Measurements from ENCODE around the gene ABHD11. TPM values are rescaled to one million over a fixed set of nuclear protein-coding genes. Genes with fewer than 3 reads are reported as not detected.
"Not testable (repeated sequence)": the region's sequence is repeated elsewhere in the genome, so short reads cannot be mapped to it uniquely, and the experiment has no call there.

The ABHD11 gene
- total RNA-seq, 5 donors from 2014 or later (not counting 1 experiment from before 2014, with no cell fraction given), result 14.5 to 24.3 (median 18.8) TPM

GRCh38 chr7:73713319-73713718 lies 25.3 kb downstream of the ABHD11 start:
- H3K27ac Mint-ChIP-seq; H3K27ac ChIP-seq (ENCODE audit: low read length); DNase-seq; H3K36me3 ChIP-seq (ENCODE audit: control insufficient read depth in 2 of 2, extremely low read depth in 1 of 2, insufficient read depth in 1 of 2, low read length in 1 of 2); ATAC-seq (replicated peaks in 1 of 4); H3K9me3 Mint-ChIP-seq; CTCF ChIA-PET; H3K9me3 ChIP-seq; H3K4me3 Mint-ChIP-seq; H3K27me3 Mint-ChIP-seq; H3K36me3 Mint-ChIP-seq; H3K4me3 ChIP-seq (ENCODE audit: control insufficient read depth in 1 of 2, extremely low read depth in 1 of 2, low read length in 1 of 2): not testable (repeated sequence)
- POLR2A ChIA-PET, result interaction anchor here in 1 of 2 donors (0.6 kb wide), 2 partner anchors 61 to 207 kb away, joined by 3 to 14 read pairs; no protein-coding TSS in a partner anchor
- peaks cover 10 to 26% of the 10 kb centered on the region in 2 experiments for H3K4me1 ChIP-seq (ENCODE audit: control insufficient read depth in 1 of 2, extremely low read depth in 1 of 2, insufficient read depth in 2 of 2, low read length in 2 of 2)
- WGBS (ENCODE audit: insufficient coverage), result 95% methylated on average over 3 of the region's 6 CpGs
- peaks cover 0 to 13% of the 10 kb centered on the region in 2 experiments for H3K27me3 ChIP-seq (replicated peaks in 1 of 2; ENCODE audit: control insufficient read depth in 2 of 2, extremely low read depth in 1 of 2, insufficient read depth in 2 of 2, low read length in 1 of 2)
- H3K4me1 Mint-ChIP-seq, result peaks cover 17 to 29% (median 24%) of the 10 kb centered on the region in 3 donors

GRCh38 chr7:73712773-73713172 lies 25.8 kb downstream of the ABHD11 start:
- H3K4me1 ChIP-seq (ENCODE audit: control insufficient read depth in 1 of 2, extremely low read depth in 1 of 2, insufficient read depth in 2 of 2, low read length in 2 of 2), result peaks cover 4 to 21% of the 10 kb centered on the region in 2 experiments
- no peak overlapping the region for H3K4me3 ChIP-seq (ENCODE audit: control insufficient read depth in 1 of 2, extremely low read depth in 1 of 2, low read length in 1 of 2)
- Mint-ChIP-seq H3K4me1 (peaks cover 11 to 23% (median 19%) of the 10 kb centered on the region in 3 donors), H3K9me3 (no peaks in the 10 kb centered on the region), H3K27ac (no peak overlapping the region), H3K36me3 (no peaks in the 10 kb centered on the region), H3K4me3 (no peak overlapping the region), H3K27me3 (no peaks in the 10 kb centered on the region)
- DNase-seq, result no peak
- no CpG with 5 or more reads among the region's 1 CpG for whole genome bisulfite sequencing (ENCODE audit: insufficient coverage)
- POLR2A ChIA-PET, result no interaction called here
- H3K36me3 ChIP-seq (ENCODE audit: control insufficient read depth in 2 of 2, extremely low read depth in 1 of 2, insufficient read depth in 1 of 2, low read length in 1 of 2), result no peaks in the 10 kb centered on the region
- no peak overlapping the region for H3K27ac ChIP-seq (ENCODE audit: low read length)
- no peak for ATAC-seq (replicated peaks in 1 of 4)
- H3K27me3 ChIP-seq (replicated peaks in 1 of 2; ENCODE audit: control insufficient read depth in 2 of 2, extremely low read depth in 1 of 2, insufficient read depth in 2 of 2, low read length in 1 of 2), result peaks cover 0 to 10% of the 10 kb centered on the region in 2 experiments
- CTCF ChIA-PET, result no interaction called here
- no peaks in the 10 kb centered on the region for H3K9me3 ChIP-seq

- ATAC-seq (replicated peaks in 1 of 4) (no peak), DNase-seq (no peak)
- Histone ChIP-seq H3K27ac (ENCODE audit: low read length) (no peak overlapping the region), H3K4me1 (ENCODE audit: control insufficient read depth in 1 of 2, extremely low read depth in 1 of 2, insufficient read depth in 2 of 2, low read length in 2 of 2) (peaks cover 0 to 11% of the 10 kb centered on the region in 2 experiments), H3K27me3 (replicated peaks in 1 of 2; ENCODE audit: control insufficient read depth in 2 of 2, extremely low read depth in 1 of 2, insufficient read depth in 2 of 2, low read length in 1 of 2) (no peaks in the 10 kb centered on the region), H3K9me3 (no peaks in the 10 kb centered on the region), H3K4me3 (ENCODE audit: control insufficient read depth in 1 of 2, extremely low read depth in 1 of 2, low read length in 1 of 2) (no peak overlapping the region), H3K36me3 (ENCODE audit: control insufficient read depth in 2 of 2, extremely low read depth in 1 of 2, insufficient read depth in 1 of 2, low read length in 1 of 2) (no peaks in the 10 kb centered on the region)
- peaks cover 7 to 18% (median 11%) of the 10 kb centered on the region in 3 donors for H3K4me1 Mint-ChIP-seq
- WGBS (ENCODE audit: insufficient coverage), result 92% methylated on average over 16 of the region's 16 CpGs
- H3K4me3 Mint-ChIP-seq, result no peak overlapping the region
- POLR2A ChIA-PET, result interaction anchor here in 1 of 2 donors (0.6 kb wide), 1 partner anchor 16 kb away, joined by 5 read pairs; no protein-coding TSS in a partner anchor
- H3K27me3 Mint-ChIP-seq, result no peaks in the 10 kb centered on the region
- H3K36me3 Mint-ChIP-seq, result no peaks in the 10 kb centered on the region
- no peaks in the 10 kb centered on the region for H3K9me3 Mint-ChIP-seq
- CTCF ChIA-PET, result no interaction called here
- H3K27ac Mint-ChIP-seq, result no peak overlapping the region
Measured at GRCh38 chr7:73708961-73709549, 29.5 kb downstream of the ABHD11 start.

DNA sequence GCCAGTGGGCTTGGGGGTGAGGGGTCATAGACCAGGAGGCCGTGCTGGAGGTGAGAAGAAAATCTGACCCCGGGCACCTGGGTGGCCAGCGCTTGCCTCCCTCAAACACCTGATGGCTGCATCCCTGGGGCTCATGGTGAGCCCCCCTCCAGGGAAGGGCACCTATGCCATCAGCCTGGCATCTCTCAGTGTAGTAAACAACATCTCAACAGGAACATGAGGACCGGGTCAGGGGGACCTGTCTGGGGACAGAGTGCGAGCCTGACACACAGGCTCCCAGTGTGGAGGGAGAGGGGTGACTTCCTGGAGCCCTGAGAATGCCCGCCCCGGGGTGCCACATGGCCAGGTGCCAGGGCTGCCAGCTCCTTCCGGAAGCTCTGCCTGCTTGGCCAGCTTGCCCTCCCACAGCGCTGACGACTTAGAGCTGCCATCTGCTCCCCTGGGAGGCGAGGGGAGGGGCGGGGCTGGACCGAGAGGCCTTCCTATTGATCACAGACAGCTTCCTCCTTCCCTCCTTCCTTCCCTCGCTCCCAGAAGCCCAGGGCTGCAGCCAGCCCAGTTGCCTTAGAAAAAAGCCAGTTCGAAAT lies 31.5 kb downstream of the ABHD11 start:
- H3K9me3 ChIP-seq, result no peaks in the 10 kb centered on the region
- no peak overlapping the region for H3K4me3 ChIP-seq (ENCODE audit: control insufficient read depth in 1 of 2, extremely low read depth in 1 of 2, low read length in 1 of 2)
- H3K27me3 Mint-ChIP-seq, result no peaks in the 10 kb centered on the region
- H3K4me1 Mint-ChIP-seq, result peaks cover 3 to 14% (median 13%) of the 10 kb centered on the region in 3 donors
- H3K36me3 ChIP-seq (ENCODE audit: control insufficient read depth in 2 of 2, extremely low read depth in 1 of 2, insufficient read depth in 1 of 2, low read length in 1 of 2), result no peaks in the 10 kb centered on the region
- peak overlapping the region; percentile 27 to 52 for H3K27ac Mint-ChIP-seq
- no peaks in the 10 kb centered on the region for H3K27me3 ChIP-seq (replicated peaks in 1 of 2; ENCODE audit: control insufficient read depth in 2 of 2, extremely low read depth in 1 of 2, insufficient read depth in 2 of 2, low read length in 1 of 2)
- POLR2A ChIA-PET, result interaction anchor here in 1 of 2 donors (0.6 kb wide), 1 partner anchor 788 kb away, joined by 9 read pairs; no protein-coding TSS in a partner anchor
- CTCF ChIA-PET, result interaction anchor here in 1 of 2 donors (2.2 kb wide), 1 partner anchor 101 kb away, joined by 9 read pairs; no protein-coding TSS in a partner anchor
- H3K36me3 Mint-ChIP-seq, result peaks cover 3% of the 10 kb centered on the region
- WGBS (ENCODE audit: insufficient coverage), result 59% methylated on average over 10 of the region's 15 CpGs
- H3K4me1 ChIP-seq (ENCODE audit: control insufficient read depth in 1 of 2, extremely low read depth in 1 of 2, insufficient read depth in 2 of 2, low read length in 2 of 2), result peaks cover 0 to 19% of the 10 kb centered on the region in 2 experiments
- peak in 13 of 35 experiments; percentile 17 to 49 (median 34) for DNase-seq
- peak in 2 of 4 experiments; percentile 44 to 52 for ATAC-seq (replicated peaks in 1 of 4)
- H3K9me3 Mint-ChIP-seq, result no peaks in the 10 kb centered on the region
- H3K4me3 Mint-ChIP-seq, result no peak overlapping the region
- no peak overlapping the region for H3K27ac ChIP-seq (ENCODE audit: low read length)

GRCh38 chr7:73706126-73707044 lies 32.2 kb downstream of the ABHD11 start:
- Histone ChIP-seq H3K9me3 (no peaks in the 10 kb centered on the region), H3K27ac (ENCODE audit: low read length) (no peak overlapping the region), H3K4me3 (ENCODE audit: control insufficient read depth in 1 of 2, extremely low read depth in 1 of 2, low read length in 1 of 2) (no peak overlapping the region), H3K36me3 (ENCODE audit: control insufficient read depth in 2 of 2, extremely low read depth in 1 of 2, insufficient read depth in 1 of 2, low read length in 1 of 2) (no peaks in the 10 kb centered on the region), H3K4me1 (ENCODE audit: control insufficient read depth in 1 of 2, extremely low read depth in 1 of 2, insufficient read depth in 2 of 2, low read length in 2 of 2) (peaks cover 0 to 19% of the 10 kb centered on the region in 2 experiments), H3K27me3 (replicated peaks in 1 of 2; ENCODE audit: control insufficient read depth in 2 of 2, extremely low read depth in 1 of 2, insufficient read depth in 2 of 2, low read length in 1 of 2) (no peaks in the 10 kb centered on the region)
- peak in 1 of 4 experiments; percentile 21 for ATAC-seq (replicated peaks in 1 of 4)
- Mint-ChIP-seq H3K4me3 (no peak overlapping the region), H3K4me1 (peaks cover 3 to 14% (median 13%) of the 10 kb centered on the region in 3 donors), H3K27me3 (no peaks in the 10 kb centered on the region), H3K27ac (peak overlapping the region in 1 of 2 donors; percentile 52), H3K9me3 (no peaks in the 10 kb centered on the region), H3K36me3 (peaks cover 10% of the 10 kb centered on the region)
- ChIA-PET POLR2A (interaction anchor here in 1 of 2 donors (0.6 kb wide), 1 partner anchor 787 kb away, joined by 9 read pairs; no protein-coding TSS in a partner anchor), CTCF (interaction anchor here (0.6 to 2.2 kb wide), 3 partner anchors 10 to 100 kb away, joined by 3 to 9 read pairs (median 3); no protein-coding TSS in a partner anchor)
- WGBS (ENCODE audit: insufficient coverage), result 74% methylated on average over 15 of the region's 25 CpGs
- no peak for DNase-seq

DNA sequence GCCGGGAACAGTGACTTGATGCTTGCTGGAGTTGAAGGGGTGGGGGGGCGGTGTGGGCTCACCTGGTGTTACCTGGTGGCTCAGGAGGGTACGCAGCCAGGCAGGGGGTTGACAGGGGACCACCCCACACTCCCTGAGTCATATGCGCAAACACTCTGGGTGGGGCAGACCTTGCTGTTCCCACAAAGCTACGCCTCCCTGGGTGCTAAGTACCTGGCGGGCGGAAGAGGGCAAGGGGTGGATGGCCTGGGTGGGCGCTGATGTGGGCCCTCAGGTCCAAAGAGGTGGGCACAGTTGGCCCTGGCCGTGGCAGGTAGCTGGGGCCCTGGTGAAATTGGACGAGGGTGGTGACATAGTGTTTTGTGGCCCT lies 33.1 kb downstream of the ABHD11 start:
- no peak overlapping the region for H3K4me3 Mint-ChIP-seq
- no peak overlapping the region for H3K27ac Mint-ChIP-seq
- DNase-seq, result no peak
- H3K9me3 Mint-ChIP-seq, result no peaks in the 10 kb centered on the region
- H3K4me1 Mint-ChIP-seq, result peaks cover 3 to 14% (median 13%) of the 10 kb centered on the region in 3 donors
- H3K27me3 Mint-ChIP-seq, result no peaks in the 10 kb centered on the region
- Histone ChIP-seq H3K9me3 (no peaks in the 10 kb centered on the region), H3K4me3 (ENCODE audit: control insufficient read depth in 1 of 2, extremely low read depth in 1 of 2, low read length in 1 of 2) (no peak overlapping the region), H3K4me1 (ENCODE audit: control insufficient read depth in 1 of 2, extremely low read depth in 1 of 2, insufficient read depth in 2 of 2, low read length in 2 of 2) (peaks cover 0 to 19% of the 10 kb centered on the region in 2 experiments), H3K36me3 (ENCODE audit: control insufficient read depth in 2 of 2, extremely low read depth in 1 of 2, insufficient read depth in 1 of 2, low read length in 1 of 2) (no peaks in the 10 kb centered on the region), H3K27me3 (replicated peaks in 1 of 2; ENCODE audit: control insufficient read depth in 2 of 2, extremely low read depth in 1 of 2, insufficient read depth in 2 of 2, low read length in 1 of 2) (no peaks in the 10 kb centered on the region), H3K27ac (ENCODE audit: low read length) (no peak overlapping the region)
- ChIA-PET POLR2A (interaction anchor here in 1 of 2 donors (0.6 to 0.7 kb wide), 2 partner anchors 9 to 71 kb away, joined by 3 to 8 read pairs; no protein-coding TSS in a partner anchor), CTCF (interaction anchor here in 1 of 2 donors (2.2 kb wide), 1 partner anchor 99 kb away, joined by 9 read pairs; no protein-coding TSS in a partner anchor)
- ATAC-seq (replicated peaks in 1 of 4), result no peak
- peaks cover 10% of the 10 kb centered on the region for H3K36me3 Mint-ChIP-seq
- 92% methylated on average over 5 of the region's 10 CpGs for WGBS (ENCODE audit: insufficient coverage)
